GM23338 (cell line): ENCODE measurements around the gene CTDNEP1. TPM values are rescaled to one million over a fixed set of nuclear protein-coding genes. Genes with fewer than 3 reads are reported as not detected.

Source experiments
- ATAC-seq: fragments of 200-7000 bp; cut with Tn5 transposase; 3 replicates; pipeline ENCODE4 v1.9.1; 2020
- DNase-seq: peaks from one replicate; pipeline ENCODE4 v3.0.0-alpha.2; 2015; ENCODE audit warnings: low spot score
- H2AFZ ChIP-seq: fragments of 200-600 bp; sonication (generic); 2 replicates; pipeline ENCODE4 v1.8.0; 2016; ENCODE audit warnings: antibody characterized with exemption, mild to moderate bottlenecking, moderate library complexity
- H3F3A ChIP-seq: fragments of 200-600 bp; sonication (generic); replicated peaks from 2 replicates; pipeline ENCODE4 v1.8.0; 2017; ENCODE audit warnings: antibody characterized with exemption, mixed run types, low read depth
- H3K27ac ChIP-seq: fragments of 200-600 bp; sonication (generic); 2 replicates; pipeline ENCODE4 v1.6.1; 2016; ENCODE audit warnings: low read depth
- H3K27me3 ChIP-seq: fragments of 200-600 bp; sonication (generic); 2 replicates; pipeline ENCODE4 v1.8.0; 2016; ENCODE audit warnings: mild to moderate bottlenecking, mixed run types, moderate library complexity; ENCODE audit not compliant: insufficient read depth
- H3K36me3 ChIP-seq: fragments of 200-600 bp; sonication (generic); 2 replicates; pipeline ENCODE4 v1.8.0; 2016; ENCODE audit warnings: mild to moderate bottlenecking; ENCODE audit not compliant: insufficient read depth
- H3K4me1 ChIP-seq: fragments of 200-600 bp; sonication (generic); 2 replicates; pipeline ENCODE4 v1.8.0; 2016; ENCODE audit warnings: mild to moderate bottlenecking, moderate library complexity; ENCODE audit not compliant: insufficient read depth
- H3K4me2 ChIP-seq: fragments of 200-600 bp; sonication (generic); 2 replicates; pipeline ENCODE4 v1.7.1; 2017; ENCODE audit warnings: mixed run types
- H3K4me3 ChIP-seq: fragments of 200-600 bp; sonication (generic); 2 replicates; pipeline ENCODE4 v1.6.1; 2016; ENCODE audit warnings: mixed run types
- H3K79me2 ChIP-seq: fragments of 200-600 bp; sonication (generic); replicated peaks from 2 replicates; pipeline ENCODE4 v1.8.0; 2017; ENCODE audit warnings: mild to moderate bottlenecking; ENCODE audit not compliant: insufficient read depth
- H3K9me2 ChIP-seq: fragments of 200-600 bp; sonication (generic); 2 replicates; pipeline ENCODE4 v1.8.0; 2017; ENCODE audit not compliant: insufficient read depth
- H4K20me1 ChIP-seq: fragments of 200-600 bp; sonication (generic); replicated peaks from 2 replicates; pipeline ENCODE4 v1.8.0; 2017; ENCODE audit warnings: mild to moderate bottlenecking; ENCODE audit not compliant: insufficient read depth
- H3K27ac Mint-ChIP-seq: 2 replicates; pipeline ENCODE4 v1.8.0; 2020; ENCODE audit warnings: inconsistent platforms, mild to moderate bottlenecking, moderate library complexity, mixed read lengths
- H3K27me3 Mint-ChIP-seq: 3 replicates; pipeline ENCODE4 v1.8.0; 2022; ENCODE audit warnings: low read depth, mild to moderate bottlenecking, moderate library complexity, mixed read lengths, inconsistent platforms; ENCODE audit not compliant: insufficient read depth, poor library complexity
- H3K36me3 Mint-ChIP-seq: 3 replicates; pipeline ENCODE4 v1.8.0; 2021; ENCODE audit warnings: low read depth, mild to moderate bottlenecking, inconsistent platforms, moderate library complexity, mixed read lengths
- H3K4me1 Mint-ChIP-seq: 3 replicates; pipeline ENCODE4 v1.8.0; 2020; ENCODE audit warnings: mild to moderate bottlenecking, inconsistent platforms, mixed read lengths
- H3K4me3 Mint-ChIP-seq: 3 replicates; pipeline ENCODE4 v1.8.0; 2021; ENCODE audit warnings: moderate library complexity, mild to moderate bottlenecking, inconsistent platforms, mixed read lengths
- H3K9me3 Mint-ChIP-seq: 3 replicates; pipeline ENCODE4 v1.8.0; 2020; ENCODE audit warnings: moderate library complexity, mild to moderate bottlenecking, inconsistent platforms, mixed read lengths
- CREB1 ChIP-seq: fragments of 250-450 bp; sonication (Bioruptor Pico); IDR thresholded peaks from 2 replicates; pipeline ENCODE4 v1.5.0; 2020; ENCODE audit warnings: low read depth, mild to moderate bottlenecking, moderate library complexity
- CTCF ChIP-seq, 2 experiments: fragments of 200-600 bp in 1 of 2; sonication (generic) in 1 of 2; conservative IDR thresholded peaks; 2 replicates each; pipeline versions ENCODE4 v1.5.1 to v1.6.1; 2016 to 2017; ENCODE audit warnings: antibody characterized with exemption in 2 of 2, low read depth in 2 of 2, mild to moderate bottlenecking in 2 of 2, moderate library complexity in 1 of 2
- ETS1 ChIP-seq: IDR thresholded peaks from 2 replicates; pipeline ENCODE4 v1.6.1; 2016; ENCODE audit warnings: antibody characterized with exemption
- EZH2 ChIP-seq: fragments of 200-600 bp; sonication (generic); IDR thresholded peaks from one replicate; pipeline ENCODE4 v1.8.0; 2017; ENCODE audit warnings: antibody characterized with exemption, mild to moderate bottlenecking, low read depth; ENCODE audit not compliant: unreplicated experiment
- EZH2phosphoT487 ChIP-seq: fragments of 200-600 bp; sonication (generic); IDR thresholded peaks from one replicate; pipeline ENCODE4 v1.8.1; 2018; ENCODE audit warnings: antibody characterized with exemption; ENCODE audit not compliant: unreplicated experiment
- POLR2AphosphoS5 ChIP-seq: IDR thresholded peaks from 2 replicates; pipeline ENCODE4 v1.6.1; 2016; ENCODE audit warnings: antibody characterized with exemption, low read depth
- STAT1 ChIP-seq: IDR thresholded peaks from one replicate; pipeline ENCODE4 v1.6.1; 2016; ENCODE audit warnings: antibody characterized with exemption; ENCODE audit not compliant: unreplicated experiment
- ZNF114 ChIP-seq: fragments of 250-450 bp; sonication (Bioruptor Pico); IDR thresholded peaks from 2 replicates; pipeline ENCODE4 v1.5.0; 2020; ENCODE audit warnings: mild to moderate bottlenecking, moderate library complexity
- ZNF331 ChIP-seq: fragments of 250-450 bp; sonication (Bioruptor Pico); IDR thresholded peaks from 2 replicates; pipeline ENCODE4 v1.5.0; 2020; ENCODE audit warnings: low read depth, mild to moderate bottlenecking, moderate library complexity
- ZNF462 ChIP-seq: fragments of 250-450 bp; sonication (Bioruptor Pico); IDR thresholded peaks from 2 replicates; pipeline ENCODE4 v1.5.0; 2020; ENCODE audit warnings: mild to moderate bottlenecking, moderate library complexity
- polyA plus RNA-seq: library from polyadenylated mRNA; unstranded; fragments of >200 nt; fragmentation: Nextera tagmentation; extraction: Ambion mirVana; gene quantifications from 2 replicates; pipeline ENCODE4 v1.2.1, GENCODE V29; 2016
- total RNA-seq: library from RNA; depleted of rRNA; stranded (reverse); fragments of >200 nt; shearing (Covaris generic); gene quantifications from 2 replicates; pipeline ENCODE4 v1.2.3, GENCODE V29; 2014

The CTDNEP1 gene
- total and polyA plus RNA-seq, 2 experiments from 2014 or later = 48.1 to 93.4 TPM

GRCh38 chr17:7258731-7259554, 7.4 kb upstream of the CTDNEP1 start:
- H3F3A ChIP-seq = peaks cover 28% of the 10 kb centered on the region
- peaks cover 5% of the 10 kb centered on the region for H3K4me1 ChIP-seq
- Mint-ChIP-seq H3K4me1 (peaks cover 19% of the 10 kb centered on the region), H3K27me3 (peaks cover 29% of the 10 kb centered on the region), H3K36me3 (peaks cover 60% of the 10 kb centered on the region), H3K9me3 (no peaks in the 10 kb centered on the region; the same call in 2 of the 3 replicates), H3K27ac (peak overlapping the region; percentile 67), H3K4me3 (peak overlapping the region; percentile 91; the same call in 2 of the 3 replicates)
- H3K4me3 ChIP-seq = no peak overlapping the region
- H3K4me2 ChIP-seq = no peak overlapping the region
- peaks cover 20% of the 10 kb centered on the region; the same call in 1 of the 2 replicates for H4K20me1 ChIP-seq
- no peak for DNase-seq
- ATAC-seq = no peak
- no peak overlapping the region for H2AFZ ChIP-seq
- no peaks in the 10 kb centered on the region for H3K27me3 ChIP-seq
- peaks cover 30% of the 10 kb centered on the region for H3K79me2 ChIP-seq
- peaks cover 23% of the 10 kb centered on the region for H3K36me3 ChIP-seq
- peak overlapping the region; percentile 66 for H3K27ac ChIP-seq
- H3K9me2 ChIP-seq = no peaks in the 10 kb centered on the region
- TF ChIP-seq ZNF331 (CRISPR knock-in tag) (no peak), POLR2AphosphoS5 (peak; percentile 41; the same call in 1 of the 2 replicates)

GRCh38 chr17:7256766-7257456, 5.4 kb upstream of the CTDNEP1 start:
- Mint-ChIP-seq H3K4me1 (peaks cover 24% of the 10 kb centered on the region), H3K9me3 (no peaks in the 10 kb centered on the region; the same call in 2 of the 3 replicates), H3K27me3 (peaks cover 22% of the 10 kb centered on the region), H3K4me3 (no peak overlapping the region), H3K27ac (peak overlapping the region; percentile 72; the same call in 1 of the 2 replicates), H3K36me3 (peaks cover 69% of the 10 kb centered on the region)
- peaks cover 42% of the 10 kb centered on the region for H3K79me2 ChIP-seq
- H3F3A ChIP-seq = peaks cover 24% of the 10 kb centered on the region
- H3K36me3 ChIP-seq = peaks cover 23% of the 10 kb centered on the region
- peaks cover 4% of the 10 kb centered on the region; the same call in 1 of the 2 replicates for H3K4me1 ChIP-seq
- DNase-seq (no peak), ATAC-seq (no peak)
- H3K27me3 ChIP-seq = no peaks in the 10 kb centered on the region
- peaks cover 26% of the 10 kb centered on the region; the same call in 1 of the 2 replicates for H4K20me1 ChIP-seq
- H3K4me3 ChIP-seq = no peak overlapping the region
- H3K4me2 ChIP-seq = no peak overlapping the region
- H3K27ac ChIP-seq = no peak overlapping the region
- no peaks in the 10 kb centered on the region for H3K9me2 ChIP-seq
- no peak overlapping the region for H2AFZ ChIP-seq
- TF ChIP-seq ZNF462 (no peak), POLR2AphosphoS5 (no peak), CTCF (conservative IDR thresholded peaks at IDR 0.05; ENCODE audit: low read depth in 2 of 2) (no peak), EZH2phosphoT487 (no peak), ETS1 (no peak), EZH2 (no peak), CREB1 (no peak), STAT1 (no peak), ZNF114 (CRISPR knock-in tag) (no peak)
